H1 (cell line): ENCODE data around the gene GSK3B. TPM values are rescaled to one million over a fixed set of nuclear protein-coding genes. Genes with fewer than 3 reads are reported as not detected.

Source experiments
- CTCF ChIA-PET: fragments of 300-600 bp; sonication (Branson Sonifier 250); formaldehyde crosslinking; loops from one replicate; lab custom pipeline; 2021; ENCODE audit not compliant: partially characterized antibody; lab: Charles Lee
- POLR2A ChIA-PET: fragments of 300-600 bp; sonication (Branson Sonifier 250); formaldehyde crosslinking; loops from one replicate; lab custom pipeline; 2021; ENCODE audit warnings: inconsistent platforms; ENCODE audit not compliant: partially characterized antibody; lab: Charles Lee
- DNase-seq, 2 experiments: peaks; one replicate each; pipeline versions ENCODE4 v3.0.0 to v3.0.0-alpha.2; 2010 to 2022; ENCODE audit warnings: low spot score in 2 of 2, low read depth in 1 of 2, mixed read lengths in 1 of 2
- FAIRE-seq: peaks from 2 replicates; lab custom pipeline; 2011; peaks lifted over from hg19 to GRCh38; lab: Jason Lieb, UNC
- H2AFZ ChIP-seq: 2 replicates; pipeline ENCODE4 v1.8.1; 2012; ENCODE audit warnings: low read length, inconsistent platforms
- H2AK5ac ChIP-seq: 2 replicates; pipeline ENCODE4 v1.6.1; 2013; ENCODE audit warnings: low read depth, low read length
- H2BK120ac ChIP-seq: replicated peaks from 2 replicates; pipeline ENCODE3; 2013; ENCODE audit warnings: low read depth, low read length, inconsistent platforms
- H2BK12ac ChIP-seq: 2 replicates; pipeline ENCODE4 v1.6.1; 2013; ENCODE audit warnings: low read depth, low read length
- H2BK15ac ChIP-seq: 2 replicates; pipeline ENCODE4 v1.6.1; 2013; ENCODE audit warnings: low read length
- H2BK20ac ChIP-seq: 2 replicates; pipeline ENCODE4 v1.6.1; 2013; ENCODE audit warnings: low read length
- H2BK5ac ChIP-seq: 2 replicates; pipeline ENCODE4 v1.6.1; 2013; ENCODE audit warnings: low read depth, low read length
- H3K14ac ChIP-seq: 2 replicates; pipeline ENCODE4 v1.6.1; 2013; ENCODE audit warnings: inconsistent platforms; ENCODE audit not compliant: insufficient read length
- H3K18ac ChIP-seq: 2 replicates; pipeline ENCODE4 v1.6.1; 2013; ENCODE audit warnings: low read length; ENCODE audit errors: extremely low read depth
- H3K23ac ChIP-seq: 2 replicates; pipeline ENCODE4 v1.6.1; 2013; ENCODE audit warnings: inconsistent platforms; ENCODE audit not compliant: insufficient read length
- H3K23me2 ChIP-seq: 2 replicates; pipeline ENCODE4 v1.6.1; 2013; ENCODE audit warnings: low read depth, low read length
- H3K27ac ChIP-seq: 2 replicates; pipeline ENCODE4 v1.6.1; 2011; ENCODE audit warnings: low read depth, low read length, inconsistent platforms
- H3K27me3 ChIP-seq, 4 experiments: replicated peaks in 1 of 4; 1 replicate in 1 of 4; 2 replicates in 3 of 4; pipeline versions ENCODE4 v1.6.1 to v1.8.1; 2011 to 2013; ENCODE audit warnings: low read length in 3 of 4, mild to moderate bottlenecking in 3 of 4, inconsistent platforms in 2 of 4, mixed read lengths in 2 of 4, moderate library complexity in 1 of 4; ENCODE audit not compliant: control insufficient read depth in 3 of 4, insufficient read depth in 3 of 4; ENCODE audit errors: extremely low read depth in 1 of 4
- H3K36me3 ChIP-seq, 4 experiments: 2 replicates each; pipeline versions ENCODE4 v1.6.1 to v1.8.1; 2011 to 2013; ENCODE audit warnings: mild to moderate bottlenecking in 4 of 4, low read length in 3 of 4, moderate library complexity in 2 of 4, control low read depth in 1 of 4, inconsistent platforms in 1 of 4; ENCODE audit not compliant: insufficient read depth in 4 of 4, control insufficient read depth in 2 of 4
- H3K4ac ChIP-seq: replicated peaks from 2 replicates; pipeline ENCODE3; 2013; ENCODE audit warnings: low read length, low read depth, mixed read lengths, inconsistent platforms; ENCODE audit not compliant: insufficient read length
- H3K4me1 ChIP-seq, 4 experiments: replicated peaks in 1 of 4; 1 replicate in 1 of 4; 2 replicates in 3 of 4; pipeline versions ENCODE4 v1.6.1 to v1.8.1; 2011 to 2013; ENCODE audit warnings: low read length in 3 of 4, inconsistent platforms in 2 of 4, mixed read lengths in 1 of 4; ENCODE audit not compliant: insufficient read depth in 4 of 4, control insufficient read depth in 3 of 4
- H3K4me2 ChIP-seq, 2 experiments: 2 replicates each; pipeline versions ENCODE4 v1.6.1 to v1.8.1; 2011 to 2013; ENCODE audit warnings: low read depth in 2 of 2, low read length in 2 of 2, control low read depth in 1 of 2, inconsistent platforms in 1 of 2, mild to moderate bottlenecking in 1 of 2; ENCODE audit not compliant: insufficient read depth in 1 of 2
- H3K4me3 ChIP-seq, 4 experiments: fragments of 200-600, 300-600 bp in 1 of 4; sonication (generic), shearing (Covaris generic), sonication (Bioruptor Twin) in 1 of 4; 2 replicates each; pipeline versions ENCODE4 v1.5.1 to v1.8.1; 2011 to 2016; ENCODE audit warnings: low read length in 4 of 4, low read depth in 3 of 4, control low read depth in 2 of 4, inconsistent platforms in 2 of 4, mild to moderate bottlenecking in 2 of 4, mixed read lengths in 1 of 4, moderate library complexity in 1 of 4; ENCODE audit not compliant: insufficient read depth in 2 of 4; ENCODE audit errors: extremely low read depth in 1 of 4
- H3K56ac ChIP-seq: replicated peaks from 2 replicates; pipeline ENCODE3; 2013; ENCODE audit warnings: low read depth, mild to moderate bottlenecking, mixed read lengths, low read length, inconsistent platforms; ENCODE audit not compliant: insufficient read length
- H3K79me1 ChIP-seq: 2 replicates; pipeline ENCODE4 v1.6.1; 2013; ENCODE audit warnings: low read depth, low read length, control low read depth
- H3K79me2 ChIP-seq, 2 experiments: 2 replicates each; pipeline versions ENCODE4 v1.6.1 to v1.8.1; 2012 to 2013; ENCODE audit warnings: low read length in 2 of 2, mild to moderate bottlenecking in 2 of 2, inconsistent platforms in 1 of 2; ENCODE audit not compliant: insufficient read depth in 2 of 2, control insufficient read depth in 1 of 2
- H3K9ac ChIP-seq, 4 experiments: replicated peaks in 1 of 4; 1 replicate in 1 of 4; 2 replicates in 3 of 4; pipeline versions ENCODE4 v1.6.1 to v1.8.1; 2011 to 2013; ENCODE audit warnings: low read depth in 3 of 4, low read length in 3 of 4, control low read depth in 2 of 4, mild to moderate bottlenecking in 2 of 4, moderate library complexity in 2 of 4, inconsistent platforms in 1 of 4; ENCODE audit errors: extremely low read depth in 1 of 4
- H3K9me3 ChIP-seq, 2 experiments: 2 replicates each; pipeline versions ENCODE4 v1.6.1 to v1.8.1; 2012 to 2013; ENCODE audit warnings: mild to moderate bottlenecking in 2 of 2, moderate library complexity in 2 of 2, control low read depth in 1 of 2, inconsistent platforms in 1 of 2, low read depth in 1 of 2, low read length in 1 of 2, mixed read lengths in 1 of 2; ENCODE audit not compliant: insufficient read depth in 2 of 2
- H4K20me1 ChIP-seq, 2 experiments: replicated peaks in 1 of 2; 2 replicates each; pipeline versions ENCODE3 to v1.8.1; 2011 to 2013; ENCODE audit warnings: inconsistent platforms in 2 of 2, low read length in 2 of 2, mild to moderate bottlenecking in 1 of 2; ENCODE audit not compliant: insufficient read depth in 2 of 2, control insufficient read depth in 1 of 2
- H4K5ac ChIP-seq: 2 replicates; pipeline ENCODE4 v1.6.1; 2013; ENCODE audit warnings: low read length, low read depth, mixed read lengths, inconsistent platforms; ENCODE audit not compliant: insufficient read length
- H4K8ac ChIP-seq: 2 replicates; pipeline ENCODE4 v1.8.0; 2013; ENCODE audit warnings: mild to moderate bottlenecking, moderate library complexity, low read length, inconsistent platforms; ENCODE audit not compliant: insufficient read depth; ENCODE audit errors: extremely low read depth
- H4K91ac ChIP-seq: replicated peaks from 2 replicates; pipeline ENCODE3; 2013; ENCODE audit warnings: low read length, mixed read lengths, inconsistent platforms; ENCODE audit not compliant: insufficient read length
- BRCA1 ChIP-seq: IDR thresholded peaks from 2 replicates; pipeline ENCODE4 v1.6.1; 2012; ENCODE audit warnings: low read depth, low read length, improper control_type of control experiment
- CTBP2 ChIP-seq: IDR thresholded peaks from 2 replicates; pipeline ENCODE4 v1.7.0; 2011; ENCODE audit warnings: borderline replicate concordance, mild to moderate bottlenecking, moderate library complexity, mixed read lengths, low read length; ENCODE audit not compliant: insufficient read depth, insufficient read length
- EP300 ChIP-seq, 2 experiments: IDR thresholded peaks; 1 replicate in 1 of 2; 2 replicates in 1 of 2; pipeline ENCODE4 v1.6.1; 2011 to 2012; ENCODE audit warnings: low read depth in 2 of 2, low read length in 2 of 2, mild to moderate bottlenecking in 2 of 2, borderline replicate concordance in 1 of 2, inconsistent platforms in 1 of 2, moderate library complexity in 1 of 2
- FOSL1 ChIP-seq: IDR thresholded peaks from 2 replicates; pipeline ENCODE4 v1.6.1; 2011; ENCODE audit warnings: mild to moderate bottlenecking, low read depth, low read length, moderate library complexity; ENCODE audit not compliant: insufficient read depth
- HDAC2 ChIP-seq, 2 experiments: fragments of 300-600 bp in 1 of 2; sonication (generic) in 1 of 2; IDR thresholded peaks; 2 replicates each; pipeline ENCODE4 v1.6.1; 2011 to 2012; ENCODE audit warnings: low read depth in 2 of 2, low read length in 2 of 2, mild to moderate bottlenecking in 2 of 2, moderate library complexity in 2 of 2, borderline replicate concordance in 1 of 2, inconsistent platforms in 1 of 2
- KDM4A ChIP-seq: IDR thresholded peaks from one replicate; pipeline ENCODE4 v1.7.1; 2012; ENCODE audit warnings: low read depth, mild to moderate bottlenecking, moderate library complexity, low read length, inconsistent platforms; ENCODE audit not compliant: severe bottlenecking
- POLR2AphosphoS5 ChIP-seq: IDR thresholded peaks from 2 replicates; pipeline ENCODE4 v1.6.1; 2011; ENCODE audit warnings: low read depth, low read length
- polyA plus RNA-seq, 7 experiments: library from polyadenylated mRNA; depleted of rRNA in 3 of 7; stranded (reverse) in 5 of 7; unstranded in 2 of 7; fragments of >200 nt in 5 of 7; fragments of 200-250 nt in 2 of 7; gene quantifications; 1 replicate in 5 of 7; 2 replicates in 1 of 7; 4 replicates in 1 of 7; pipeline versions ENCODE4 v1.2.1 to v1.2.3, GENCODE V29; 2011 to 2013; ENCODE audit warnings: missing spikeins in 2 of 7, mixed read lengths in 2 of 7
- total RNA-seq: library from RNA; stranded (reverse); fragmentation: NEBNext Ultra II Directional; extraction: Animal tissue kit (Norgen Biotek cat#: 25700); gene quantifications from 2 replicates; pipeline ENCODE4 v1.2.1, GENCODE V29; 2021
- TF ChIP-seq, protein P1 (sequence below): IDR thresholded peaks from 2 replicates; pipeline ENCODE4 v1.6.1; 2012; ENCODE audit warnings: low read length, inconsistent platforms

GSK3B gene
- total and polyA plus RNA-seq, 2 of the 8 experiments (the other 6 are each of a cell fraction or from before 2014, with no cell fraction given) = 24.2 to 50.7 TPM

DNA sequence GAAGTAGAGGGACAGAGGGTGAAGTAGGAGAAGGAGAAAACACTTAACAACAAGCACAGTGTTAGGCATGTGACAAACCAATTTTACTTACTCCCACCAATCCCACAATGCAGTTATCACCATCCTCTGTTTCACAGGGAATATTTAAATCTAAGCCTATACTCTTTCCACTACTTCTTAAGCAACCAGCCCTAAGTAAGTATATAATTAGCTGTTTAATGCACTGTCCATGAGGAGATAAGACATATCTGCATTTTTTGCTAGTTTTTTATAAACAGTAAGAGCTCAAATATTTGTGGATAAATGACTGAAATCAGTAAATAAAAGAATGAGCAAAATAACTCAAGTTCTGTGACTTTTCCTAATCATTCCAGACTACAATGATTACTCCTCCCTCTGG, 62.7 kb downstream of the GSK3B start:
- Histone ChIP-seq H3K4me2 (no peak overlapping the region), H2AFZ (no peak overlapping the region), H4K91ac (no peak overlapping the region), H3K27me3 (no peaks in the 10 kb centered on the region), H4K8ac (no peak overlapping the region), H3K14ac (no peak overlapping the region), H4K20me1 (peaks cover 0 to 7% of the 10 kb centered on the region in 2 experiments), H2BK20ac (no peak overlapping the region), H3K18ac (no peak overlapping the region), H3K4me1 (peaks cover 0 to 3% (median 0%) of the 10 kb centered on the region in 4 experiments; a peak in 2 of 7 replicates), H3K56ac (no peak overlapping the region), H3K23ac (no peak overlapping the region), H3K36me3 (no peaks in the 10 kb centered on the region), H2BK15ac (no peak overlapping the region), H2BK12ac (no peak overlapping the region), H3K27ac (no peak overlapping the region), H3K9me3 (no peaks in the 10 kb centered on the region), H4K5ac (no peak overlapping the region), H3K4ac (no peak overlapping the region), H2BK120ac (no peak overlapping the region), H3K9ac (no peak overlapping the region), H2AK5ac (no peak overlapping the region), H2BK5ac (no peak overlapping the region), H3K23me2 (no peaks in the 10 kb centered on the region), H3K79me2 (peaks cover 0 to 97% of the 10 kb centered on the region in 2 experiments; a peak in 2 of 4 replicates), H3K4me3 (no peak overlapping the region), H3K79me1 (no peaks in the 10 kb centered on the region; the same call in 1 of the 2 replicates)
- DNase-seq (no peak), FAIRE-seq (no peak)
- POLR2A ChIA-PET = no interaction called here
- CTCF ChIA-PET = interaction anchor here (1.0 to 1.2 kb wide), 3 partner anchors 9 to 139 kb away, joined by 3 to 4 read pairs (median 3); no protein-coding TSS in a partner anchor
- no peak for TF ChIP-seq BRCA1
- TF ChIP-seq, protein P1, sequence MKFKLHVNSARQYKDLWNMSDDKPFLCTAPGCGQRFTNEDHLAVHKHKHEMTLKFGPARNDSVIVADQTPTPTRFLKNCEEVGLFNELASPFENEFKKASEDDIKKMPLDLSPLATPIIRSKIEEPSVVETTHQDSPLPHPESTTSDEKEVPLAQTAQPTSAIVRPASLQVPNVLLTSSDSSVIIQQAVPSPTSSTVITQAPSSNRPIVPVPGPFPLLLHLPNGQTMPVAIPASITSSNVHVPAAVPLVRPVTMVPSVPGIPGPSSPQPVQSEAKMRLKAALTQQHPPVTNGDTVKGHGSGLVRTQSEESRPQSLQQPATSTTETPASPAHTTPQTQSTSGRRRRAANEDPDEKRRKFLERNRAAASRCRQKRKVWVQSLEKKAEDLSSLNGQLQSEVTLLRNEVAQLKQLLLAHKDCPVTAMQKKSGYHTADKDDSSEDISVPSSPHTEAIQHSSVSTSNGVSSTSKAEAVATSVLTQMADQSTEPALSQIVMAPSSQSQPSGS = no peak
- TF ChIP-seq CTBP2 = no peak
- TF ChIP-seq HDAC2 (IDR thresholded peaks at IDR 0.05; ENCODE audit: borderline replicate concordance in 1 of 2, low read depth in 2 of 2, low read length in 2 of 2) = no peak
- TF ChIP-seq FOSL1 = no peak
- no peak for TF ChIP-seq EP300 (IDR thresholded peaks at IDR 0.05; ENCODE audit: borderline replicate concordance in 1 of 2, low read depth in 2 of 2, low read length in 2 of 2)
- no peak for TF ChIP-seq POLR2AphosphoS5
- TF ChIP-seq KDM4A = no peak
